BE2C (cell line): ENCODE measurements around the gene NAP1L4.

Source experiments
- DNase-seq: peaks from one replicate; pipeline ENCODE4 v3.0.0-alpha.2; 2020
- H3K27me3 ChIP-seq: fragments of 250-450 bp; sonication (Bioruptor Pico); 2 replicates; pipeline ENCODE4 v1.5.1; 2020; ENCODE audit warnings: mild to moderate bottlenecking
- H3K36me3 ChIP-seq: fragments of 250-450 bp; sonication (Bioruptor Pico); 2 replicates; pipeline ENCODE4 v1.5.1; 2020; ENCODE audit warnings: mild to moderate bottlenecking
- H3K4me1 ChIP-seq: fragments of 250-450 bp; sonication (Bioruptor Pico); 2 replicates; pipeline ENCODE4 v1.5.1; 2020
- H3K4me3 ChIP-seq: 2 replicates; pipeline ENCODE4 v1.5.1; 2011; ENCODE audit warnings: low read depth, low read length
- H3K9me3 ChIP-seq: fragments of 250-450 bp; sonication (Bioruptor Pico); 2 replicates; pipeline ENCODE4 v1.5.1; 2020
- TF ChIP-seq, protein P1 (sequence below): IDR thresholded peaks from 2 replicates; pipeline ENCODE4 v1.5.1; 2012; ENCODE audit warnings: mild to moderate bottlenecking, low read depth, low read length

Gene NAP1L4

GRCh38 chr11:2921742-2922493 is 70.2 kb downstream of the NAP1L4 start:
- Histone ChIP-seq H3K36me3 (no peaks in the 10 kb centered on the region), H3K4me3 (no peak overlapping the region), H3K27me3 (no peaks in the 10 kb centered on the region), H3K4me1 (peaks cover 2% of the 10 kb centered on the region; the same call in 1 of the 2 replicates), H3K9me3 (no peaks in the 10 kb centered on the region)
- TF ChIP-seq, protein P1, sequence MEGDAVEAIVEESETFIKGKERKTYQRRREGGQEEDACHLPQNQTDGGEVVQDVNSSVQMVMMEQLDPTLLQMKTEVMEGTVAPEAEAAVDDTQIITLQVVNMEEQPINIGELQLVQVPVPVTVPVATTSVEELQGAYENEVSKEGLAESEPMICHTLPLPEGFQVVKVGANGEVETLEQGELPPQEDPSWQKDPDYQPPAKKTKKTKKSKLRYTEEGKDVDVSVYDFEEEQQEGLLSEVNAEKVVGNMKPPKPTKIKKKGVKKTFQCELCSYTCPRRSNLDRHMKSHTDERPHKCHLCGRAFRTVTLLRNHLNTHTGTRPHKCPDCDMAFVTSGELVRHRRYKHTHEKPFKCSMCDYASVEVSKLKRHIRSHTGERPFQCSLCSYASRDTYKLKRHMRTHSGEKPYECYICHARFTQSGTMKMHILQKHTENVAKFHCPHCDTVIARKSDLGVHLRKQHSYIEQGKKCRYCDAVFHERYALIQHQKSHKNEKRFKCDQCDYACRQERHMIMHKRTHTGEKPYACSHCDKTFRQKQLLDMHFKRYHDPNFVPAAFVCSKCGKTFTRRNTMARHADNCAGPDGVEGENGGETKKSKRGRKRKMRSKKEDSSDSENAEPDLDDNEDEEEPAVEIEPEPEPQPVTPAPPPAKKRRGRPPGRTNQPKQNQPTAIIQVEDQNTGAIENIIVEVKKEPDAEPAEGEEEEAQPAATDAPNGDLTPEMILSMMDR, result no peak
- DNase-seq, result no peak

DNA sequence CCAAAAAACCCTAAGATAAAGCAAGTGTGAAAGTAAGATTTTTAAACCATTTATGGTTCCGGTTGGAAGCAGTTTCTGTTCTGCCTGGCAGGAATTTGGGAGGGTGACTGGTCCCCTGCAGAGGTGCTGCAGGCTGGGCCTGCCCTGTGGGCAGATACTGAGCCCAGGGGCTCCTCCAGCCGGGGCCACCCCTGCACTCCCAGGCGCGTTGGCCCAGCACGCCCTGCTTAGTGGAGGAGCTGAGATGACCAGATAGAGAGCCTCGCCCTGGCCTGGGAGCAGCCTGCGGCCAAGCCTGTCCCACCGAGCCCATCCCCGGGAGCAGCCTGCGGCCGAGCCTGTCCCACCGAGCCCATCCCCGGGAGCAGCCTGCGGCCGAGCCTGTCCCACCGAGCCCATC is 70.9 kb downstream of the NAP1L4 start:
- Histone ChIP-seq H3K4me3 (no peak overlapping the region), H3K9me3 (no peaks in the 10 kb centered on the region), H3K4me1 (peaks cover 2% of the 10 kb centered on the region; the same call in 1 of the 2 replicates), H3K27me3 (no peaks in the 10 kb centered on the region), H3K36me3 (no peaks in the 10 kb centered on the region)
- TF ChIP-seq, protein P1, result no peak
- no peak for DNase-seq

DNA sequence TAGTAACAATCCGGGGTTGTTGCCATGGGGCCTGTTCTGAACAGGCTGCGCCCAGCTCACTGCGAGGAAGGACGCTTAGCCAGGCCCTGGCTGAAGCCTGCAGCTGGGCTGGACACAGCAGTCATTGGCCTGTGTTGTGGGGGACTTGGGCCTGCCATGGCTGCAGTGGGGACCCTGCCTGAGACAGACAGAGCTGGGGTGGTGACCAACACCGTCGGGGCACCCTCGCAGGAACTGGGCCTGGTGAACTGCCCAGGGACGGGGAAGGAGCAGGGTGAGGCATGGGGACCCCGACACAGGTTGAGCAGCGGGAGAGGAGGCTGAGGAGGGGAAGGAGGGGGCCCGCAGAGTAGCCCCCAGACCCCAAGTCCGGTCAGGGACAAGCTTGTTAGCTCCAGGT is 71.8 kb downstream of the NAP1L4 start:
- TF ChIP-seq, protein P1, result no peak
- no peaks in the 10 kb centered on the region for H3K36me3 ChIP-seq
- DNase-seq, result no peak
- H3K27me3 ChIP-seq, result no peaks in the 10 kb centered on the region
- H3K4me3 ChIP-seq, result no peak overlapping the region
- peaks cover 2% of the 10 kb centered on the region; the same call in 1 of the 2 replicates for H3K4me1 ChIP-seq
- H3K9me3 ChIP-seq, result no peaks in the 10 kb centered on the region

GRCh38 chr11:2919837-2920236 is 72.3 kb downstream of the NAP1L4 start:
- H3K4me3 ChIP-seq, result no peak overlapping the region
- TF ChIP-seq, protein P1, result no peak
- no peaks in the 10 kb centered on the region for H3K27me3 ChIP-seq
- H3K9me3 ChIP-seq, result no peaks in the 10 kb centered on the region
- H3K36me3 ChIP-seq, result no peaks in the 10 kb centered on the region
- DNase-seq, result no peak
- H3K4me1 ChIP-seq, result peaks cover 5% of the 10 kb centered on the region

DNA sequence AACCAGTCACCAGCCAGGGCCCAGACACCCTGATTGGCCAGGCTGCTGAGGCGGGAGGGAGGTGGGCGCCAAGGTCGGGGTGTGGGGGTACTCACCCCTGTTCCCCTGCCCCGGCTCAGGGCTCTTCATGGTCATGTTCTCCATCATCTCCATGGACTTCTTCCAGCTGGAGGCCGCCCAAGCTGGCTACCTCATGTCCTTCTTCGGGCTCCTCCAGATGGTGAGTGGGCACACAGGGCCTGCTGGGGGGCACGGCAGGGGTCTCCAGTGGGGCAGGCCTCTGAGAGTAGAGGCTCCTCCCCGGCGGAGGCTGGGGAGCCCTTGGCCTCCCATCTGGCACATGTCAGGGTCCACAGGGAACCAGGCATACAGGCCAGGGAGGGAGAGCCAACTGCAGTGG is 72.9 kb downstream of the NAP1L4 start:
- no peaks in the 10 kb centered on the region for H3K9me3 ChIP-seq

More for the DNA sequence above, 72.9 kb downstream of the NAP1L4 start:
- Histone ChIP-seq H3K4me3 (no peak overlapping the region), H3K27me3 (no peaks in the 10 kb centered on the region), H3K36me3 (no peaks in the 10 kb centered on the region), H3K4me1 (peaks cover 11% of the 10 kb centered on the region)
- TF ChIP-seq, protein P1, result no peak
- no peak for DNase-seq
